HL-60/S4 (cell line): ENCODE data around the gene GKN2.
"Not testable (repeated sequence)": the region's sequence is repeated elsewhere in the genome, so short reads cannot be mapped to it uniquely, and the experiment has no call there.

Source experiments
- in situ Hi-C: fragments of 300-500 bp; cut with MboI; formaldehyde crosslinking; loops from 2 replicates; pipeline ENCODE4 v1.14.3; 2022; ENCODE audit warnings: low sequenced_read_pairs

GKN2 gene

GRCh38 chr2:68964282-68964681 lies 11.6 kb upstream of the GKN2 start:
- in situ Hi-C loops, result no loop called here

GRCh38 chr2:68961380-68961779 lies 8.7 kb upstream of the GKN2 start:
- in situ Hi-C loops, result no loop called here

GRCh38 chr2:68959001-68959400 lies 6.3 kb upstream of the GKN2 start:
- in situ Hi-C loops, result no loop called here

GRCh38 chr2:68955432-68955831 lies 2.7 kb upstream of the GKN2 start:
- in situ Hi-C loops, result not testable (repeated sequence)

- in situ Hi-C loops, result no loop called here
Observed at GRCh38 chr2:68951899-68952298, 794 bp downstream of the GKN2 start.

GRCh38 chr2:68948710-68949109 lies 4.0 kb downstream of the GKN2 start:
- in situ Hi-C loops, result no loop called here

GRCh38 chr2:68946117-68946516 lies 6.6 kb downstream of the GKN2 start:
- in situ Hi-C loops, result no loop called here

GRCh38 chr2:68943581-68944568 lies 8.8 kb downstream of the GKN2 start:
- in situ Hi-C loops, result no loop called here

GRCh38 chr2:68942827-68943226 lies 9.9 kb downstream of the GKN2 start:
- in situ Hi-C loops, result no loop called here

- in situ Hi-C loops, result no loop called here
Observed at GRCh38 chr2:68940369-68940768, 12.3 kb downstream of the GKN2 start.

- in situ Hi-C loops, result no loop called here
Observed at GRCh38 chr2:68939962-68940361, 12.7 kb downstream of the GKN2 start.

- in situ Hi-C loops, result no loop called here
Observed at GRCh38 chr2:68938938-68939337, 13.8 kb downstream of the GKN2 start.

GRCh38 chr2:68937346-68938055 lies 15.2 kb downstream of the GKN2 start:
- in situ Hi-C loops, result no loop called here

- in situ Hi-C loops, result no loop called here
Observed at GRCh38 chr2:68936889-68937288, 15.8 kb downstream of the GKN2 start.

- in situ Hi-C loops, result no loop called here
Observed at GRCh38 chr2:68936427-68936826, 16.3 kb downstream of the GKN2 start.

- in situ Hi-C loops, result no loop called here
Observed at GRCh38 chr2:68935471-68935870, 17.2 kb downstream of the GKN2 start.

GRCh38 chr2:68934021-68934420 lies 18.7 kb downstream of the GKN2 start:
- in situ Hi-C loops, result no loop called here

GRCh38 chr2:68932402-68932801 lies 20.3 kb downstream of the GKN2 start:
- in situ Hi-C loops, result no loop called here

GRCh38 chr2:68931799-68932198 lies 20.9 kb downstream of the GKN2 start:
- in situ Hi-C loops, result no loop called here

- in situ Hi-C loops, result no loop called here
Observed at GRCh38 chr2:68931149-68931711, 21.5 kb downstream of the GKN2 start.

- in situ Hi-C loops, result loop anchor here (10.0 kb wide), 1 partner anchor 452 kb away; no protein-coding TSS in a partner anchor
Observed at GRCh38 chr2:68926796-68927195, 25.9 kb downstream of the GKN2 start.
